GM12872 (cell line): ENCODE data around the gene EHD2.

Source experiments
- TF ChIP-seq, protein P1 (sequence below): IDR thresholded peaks from 3 replicates; pipeline ENCODE4 v1.5.1; 2011; ENCODE audit warnings: low read depth, mild to moderate bottlenecking, low read length, moderate library complexity; ENCODE audit not compliant: insufficient read depth

Gene EHD2

DNA sequence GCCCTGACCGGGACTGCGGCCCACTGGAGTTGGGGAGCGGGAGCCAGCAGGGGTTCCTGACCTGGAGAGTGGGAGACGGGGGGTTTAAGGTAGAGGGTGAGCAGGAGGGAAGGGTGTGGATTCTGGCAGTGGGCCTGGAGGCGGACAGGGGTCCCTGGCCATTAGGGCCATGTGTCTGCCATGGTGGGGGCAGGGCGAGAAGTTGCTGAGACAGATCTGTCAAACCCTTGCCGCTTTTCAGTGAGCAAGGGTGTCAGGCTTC, 53.1 kb downstream of the EHD2 start:
- TF ChIP-seq, protein P1, sequence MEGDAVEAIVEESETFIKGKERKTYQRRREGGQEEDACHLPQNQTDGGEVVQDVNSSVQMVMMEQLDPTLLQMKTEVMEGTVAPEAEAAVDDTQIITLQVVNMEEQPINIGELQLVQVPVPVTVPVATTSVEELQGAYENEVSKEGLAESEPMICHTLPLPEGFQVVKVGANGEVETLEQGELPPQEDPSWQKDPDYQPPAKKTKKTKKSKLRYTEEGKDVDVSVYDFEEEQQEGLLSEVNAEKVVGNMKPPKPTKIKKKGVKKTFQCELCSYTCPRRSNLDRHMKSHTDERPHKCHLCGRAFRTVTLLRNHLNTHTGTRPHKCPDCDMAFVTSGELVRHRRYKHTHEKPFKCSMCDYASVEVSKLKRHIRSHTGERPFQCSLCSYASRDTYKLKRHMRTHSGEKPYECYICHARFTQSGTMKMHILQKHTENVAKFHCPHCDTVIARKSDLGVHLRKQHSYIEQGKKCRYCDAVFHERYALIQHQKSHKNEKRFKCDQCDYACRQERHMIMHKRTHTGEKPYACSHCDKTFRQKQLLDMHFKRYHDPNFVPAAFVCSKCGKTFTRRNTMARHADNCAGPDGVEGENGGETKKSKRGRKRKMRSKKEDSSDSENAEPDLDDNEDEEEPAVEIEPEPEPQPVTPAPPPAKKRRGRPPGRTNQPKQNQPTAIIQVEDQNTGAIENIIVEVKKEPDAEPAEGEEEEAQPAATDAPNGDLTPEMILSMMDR: no peak

DNA sequence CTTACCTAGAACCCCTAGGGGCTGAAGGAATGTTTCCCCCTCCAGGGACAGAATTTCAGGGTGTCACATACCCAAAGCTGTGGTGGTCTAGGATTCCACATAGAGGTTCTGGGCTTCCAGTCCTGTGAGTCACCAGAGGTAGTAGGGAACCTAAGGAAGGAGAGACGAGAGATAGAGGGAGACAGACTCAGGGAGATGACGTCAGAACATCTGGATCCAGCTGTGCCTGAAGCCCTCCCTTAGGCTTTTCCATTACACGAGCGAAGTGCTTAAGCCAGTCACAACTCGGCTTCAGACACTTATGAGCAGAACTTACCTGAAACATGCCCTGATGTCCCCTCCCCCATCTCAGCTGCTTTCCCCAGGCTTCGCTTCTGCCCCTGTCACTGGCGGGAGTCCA, 53.4 kb downstream of the EHD2 start:
- TF ChIP-seq, protein P1: no peak

DNA sequence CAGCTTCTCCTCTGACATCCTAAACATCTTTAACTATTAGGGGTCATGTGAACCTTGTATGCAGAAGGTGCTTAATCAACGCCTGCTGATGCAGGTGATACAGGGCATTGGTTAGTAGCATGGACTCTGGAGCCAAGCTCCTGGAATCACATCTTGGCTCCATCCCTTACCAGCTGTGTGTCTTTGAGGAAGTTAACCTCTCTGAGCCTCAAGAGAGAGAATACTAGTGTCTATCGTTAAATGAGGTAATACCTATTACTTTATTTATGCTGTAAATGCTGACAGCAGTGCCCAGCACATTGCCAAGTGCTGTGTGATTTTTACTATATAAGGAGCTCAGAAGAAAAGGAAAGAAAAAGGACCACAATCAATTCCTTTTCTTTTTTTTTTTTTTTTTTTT, 54.1 kb downstream of the EHD2 start:
- TF ChIP-seq, protein P1: no peak

DNA sequence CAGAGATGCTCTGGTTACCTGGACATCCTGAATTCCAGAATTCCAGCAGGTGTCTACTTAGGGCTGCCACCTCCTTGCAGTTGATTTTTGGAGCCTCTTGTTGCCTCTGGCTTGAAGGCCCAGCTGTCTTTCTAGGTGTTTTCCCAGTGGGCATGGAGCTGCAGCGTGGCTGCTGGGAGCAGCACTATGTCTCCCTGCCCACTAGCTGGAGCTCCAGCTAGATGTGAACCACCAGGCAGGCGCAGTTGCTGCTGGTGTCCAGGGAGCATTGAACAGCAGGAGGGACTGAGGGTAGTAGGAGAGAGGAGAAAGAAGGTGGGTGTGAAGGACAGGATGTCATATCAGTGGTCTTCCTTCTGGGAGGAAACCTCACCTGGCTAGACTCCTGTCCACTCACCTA, 55.4 kb downstream of the EHD2 start:
- TF ChIP-seq, protein P1: no peak

DNA sequence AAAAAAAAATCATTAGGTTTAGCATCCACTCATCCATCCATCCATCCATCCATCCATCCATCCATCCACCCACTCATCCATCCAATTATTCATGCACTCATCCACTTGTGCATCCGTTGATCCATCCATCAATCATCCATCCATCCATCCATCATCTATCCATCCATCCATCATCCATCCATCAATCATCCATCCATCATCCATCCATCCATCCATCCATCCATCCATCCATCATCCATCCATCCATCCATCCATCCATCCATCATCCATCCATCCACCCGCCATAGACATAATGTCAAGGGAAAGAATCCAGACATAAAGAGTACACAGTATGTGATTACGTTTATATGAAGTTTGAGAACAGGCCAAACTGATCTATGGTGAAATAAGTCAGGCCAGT, 56.3 kb downstream of the EHD2 start:
- TF ChIP-seq, protein P1: no peak

DNA sequence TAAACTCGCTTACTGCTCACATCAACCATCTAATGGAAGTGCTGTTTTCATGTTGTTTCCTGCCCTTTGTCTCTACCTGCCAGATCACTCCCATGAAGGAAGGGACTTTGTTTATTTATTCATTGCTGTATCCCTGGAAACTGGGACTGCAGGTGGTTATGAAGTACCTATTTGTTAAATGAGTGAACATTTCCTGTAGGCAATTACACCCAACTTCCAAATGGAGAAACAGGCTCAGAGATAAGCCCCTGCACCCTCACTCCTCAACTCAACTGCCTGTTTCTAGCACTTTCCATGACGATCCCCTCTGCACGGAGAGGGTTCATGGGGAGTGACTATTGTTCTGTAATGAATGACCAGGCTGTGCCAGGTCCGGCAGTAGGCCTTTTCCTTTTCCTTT, 63.3 kb downstream of the EHD2 start:
- TF ChIP-seq, protein P1: no peak

DNA sequence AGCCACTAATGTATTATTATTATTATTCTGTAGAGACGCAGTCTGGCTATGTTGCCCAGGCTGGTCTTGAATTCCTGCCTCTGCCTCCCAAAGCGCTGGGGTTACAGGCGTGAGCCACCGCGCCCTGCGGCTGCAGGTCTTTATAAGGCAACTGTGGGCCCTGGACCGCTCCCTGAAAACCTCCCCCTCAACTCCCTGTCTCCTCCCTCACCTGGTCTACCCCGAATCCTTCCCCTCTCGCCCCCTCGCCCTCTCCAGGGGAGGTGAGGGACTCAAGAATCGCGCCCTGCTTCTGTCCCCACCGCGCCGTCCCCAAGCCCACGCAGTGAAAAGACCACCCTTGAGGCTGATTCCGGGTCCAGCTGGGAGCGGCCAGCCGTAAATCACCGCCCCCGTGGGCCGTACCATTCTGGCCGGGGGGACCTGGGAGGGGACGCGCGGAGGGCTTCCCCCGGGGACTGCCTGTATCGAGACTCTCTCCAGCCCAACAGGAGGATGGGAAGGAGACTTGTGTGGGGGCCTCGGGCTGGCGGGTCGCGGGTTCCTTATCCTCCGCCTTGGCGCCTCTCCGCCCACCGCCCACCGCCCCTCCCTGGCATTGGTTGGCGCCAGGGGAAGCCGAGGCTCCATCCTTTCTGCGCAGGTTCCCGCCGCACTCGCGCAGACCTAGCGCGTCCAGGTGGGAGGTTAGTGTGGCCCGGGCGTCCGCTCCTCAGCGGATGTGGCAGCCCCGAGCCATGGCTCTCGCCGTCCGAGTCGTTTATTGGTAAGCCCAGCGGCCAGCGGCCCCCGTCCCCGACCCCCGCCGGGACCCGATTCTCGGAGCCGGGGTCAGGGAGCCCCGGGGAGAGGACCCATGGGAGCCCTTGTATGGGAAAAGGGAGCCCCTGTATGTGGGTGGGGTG, 65.1 kb downstream of the EHD2 start, which contains the start of gene SELENOW:
Gene SELENOW (plus strand): TSS at position 655 of the 905 bp plus-strand sequence. CDS start 83 bp downstream, at position 738.
- TF ChIP-seq, protein P1: no peak

DNA sequence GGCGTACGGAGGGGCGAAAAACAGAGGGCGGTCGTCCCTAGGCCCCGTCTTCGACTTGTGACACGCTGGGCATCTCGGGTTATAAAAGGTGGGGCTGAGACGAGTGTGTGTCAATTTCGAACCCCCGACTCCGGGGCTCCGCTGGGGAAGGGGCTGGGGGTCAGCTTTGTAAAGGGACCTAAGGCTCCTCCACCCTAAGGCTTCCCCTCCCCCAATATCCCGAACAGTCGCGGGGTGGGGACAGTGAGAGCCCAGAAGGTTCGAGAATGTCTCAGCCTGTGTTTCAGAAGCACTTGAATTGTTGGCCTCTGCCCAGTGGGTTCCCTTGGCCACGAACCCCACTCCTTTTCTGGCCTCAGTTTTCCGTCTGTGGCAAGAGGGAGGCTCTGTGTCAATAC, 65.7 kb downstream of the EHD2 start:
- TF ChIP-seq, protein P1: no peak
